Measurements from ENCODE around the gene IAH1. TPM values are rescaled to one million over a fixed set of nuclear protein-coding genes. Genes with fewer than 3 reads are reported as not detected.

IAH1 gene
- total RNA-seq, 1 donor from 2014 or later: 83.4 TPM

- peak overlapping the region; percentile 71 for H3K4me3 ChIP-seq (ENCODE audit: low read depth, low read length)
- DNase-seq (ENCODE audit: low read depth): no peak
- TF ChIP-seq, protein P1, sequence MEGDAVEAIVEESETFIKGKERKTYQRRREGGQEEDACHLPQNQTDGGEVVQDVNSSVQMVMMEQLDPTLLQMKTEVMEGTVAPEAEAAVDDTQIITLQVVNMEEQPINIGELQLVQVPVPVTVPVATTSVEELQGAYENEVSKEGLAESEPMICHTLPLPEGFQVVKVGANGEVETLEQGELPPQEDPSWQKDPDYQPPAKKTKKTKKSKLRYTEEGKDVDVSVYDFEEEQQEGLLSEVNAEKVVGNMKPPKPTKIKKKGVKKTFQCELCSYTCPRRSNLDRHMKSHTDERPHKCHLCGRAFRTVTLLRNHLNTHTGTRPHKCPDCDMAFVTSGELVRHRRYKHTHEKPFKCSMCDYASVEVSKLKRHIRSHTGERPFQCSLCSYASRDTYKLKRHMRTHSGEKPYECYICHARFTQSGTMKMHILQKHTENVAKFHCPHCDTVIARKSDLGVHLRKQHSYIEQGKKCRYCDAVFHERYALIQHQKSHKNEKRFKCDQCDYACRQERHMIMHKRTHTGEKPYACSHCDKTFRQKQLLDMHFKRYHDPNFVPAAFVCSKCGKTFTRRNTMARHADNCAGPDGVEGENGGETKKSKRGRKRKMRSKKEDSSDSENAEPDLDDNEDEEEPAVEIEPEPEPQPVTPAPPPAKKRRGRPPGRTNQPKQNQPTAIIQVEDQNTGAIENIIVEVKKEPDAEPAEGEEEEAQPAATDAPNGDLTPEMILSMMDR (conservative IDR thresholded peaks at IDR 0.05; ENCODE audit: low read depth, low read length): peak; percentile 40
Measured at GRCh38 chr2:9473308-9473984, 905 bp upstream of the IAH1 start.

GRCh38 chr2:9473985-9474360 is 378 bp upstream of the IAH1 start:
- TF ChIP-seq, protein P1 (conservative IDR thresholded peaks at IDR 0.05; ENCODE audit: low read depth, low read length): no peak
- no peak for DNase-seq (ENCODE audit: low read depth)
- H3K4me3 ChIP-seq (ENCODE audit: low read depth, low read length): peak overlapping the region; percentile 71

DNA sequence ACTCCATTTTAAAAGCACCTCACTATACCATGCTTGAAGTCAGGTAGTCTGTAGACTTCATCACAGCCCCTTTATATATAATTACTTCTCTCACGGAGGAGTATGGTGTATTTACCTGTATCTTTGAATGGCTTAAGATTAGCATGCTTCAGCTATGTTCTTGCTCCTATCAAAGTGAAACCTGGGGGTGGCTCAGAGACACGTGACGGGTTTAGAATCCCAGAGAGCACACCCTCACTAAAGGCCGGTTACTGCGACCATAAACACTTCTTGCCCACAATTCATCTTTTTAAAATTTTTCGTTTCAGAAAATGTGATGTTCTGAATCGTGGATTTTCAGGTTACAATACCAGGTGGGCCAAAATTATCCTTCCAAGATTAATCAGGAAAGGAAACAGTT is 3.6 kb downstream of the IAH1 start:
- TF ChIP-seq, protein P1 (conservative IDR thresholded peaks at IDR 0.05; ENCODE audit: low read depth, low read length): no peak
- DNase-seq (ENCODE audit: low read depth): no peak
- H3K4me3 ChIP-seq (ENCODE audit: low read depth, low read length): no peak overlapping the region

DNA sequence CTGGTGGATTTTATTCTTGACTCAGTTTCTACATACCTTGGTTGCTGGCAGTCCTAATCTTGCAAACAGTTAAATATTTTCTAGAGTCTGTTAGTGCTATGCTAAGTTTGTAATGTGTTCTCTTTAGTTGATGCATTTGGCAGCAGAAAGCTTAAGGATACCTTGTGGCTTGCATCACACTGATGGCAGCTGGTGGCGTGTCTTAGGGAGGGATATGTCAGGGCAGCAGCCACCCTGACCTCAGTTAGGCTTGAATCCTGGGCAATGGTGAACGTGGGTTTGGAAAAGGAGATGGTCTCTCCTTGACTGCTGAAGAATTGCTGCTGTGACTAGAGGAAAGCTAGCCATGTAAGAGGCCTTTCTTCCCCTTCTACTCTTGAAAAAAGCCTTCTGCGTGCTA is 4.2 kb downstream of the IAH1 start:
- TF ChIP-seq, protein P1 (conservative IDR thresholded peaks at IDR 0.05; ENCODE audit: low read depth, low read length): no peak
- H3K4me3 ChIP-seq (ENCODE audit: low read depth, low read length): no peak overlapping the region

DNA sequence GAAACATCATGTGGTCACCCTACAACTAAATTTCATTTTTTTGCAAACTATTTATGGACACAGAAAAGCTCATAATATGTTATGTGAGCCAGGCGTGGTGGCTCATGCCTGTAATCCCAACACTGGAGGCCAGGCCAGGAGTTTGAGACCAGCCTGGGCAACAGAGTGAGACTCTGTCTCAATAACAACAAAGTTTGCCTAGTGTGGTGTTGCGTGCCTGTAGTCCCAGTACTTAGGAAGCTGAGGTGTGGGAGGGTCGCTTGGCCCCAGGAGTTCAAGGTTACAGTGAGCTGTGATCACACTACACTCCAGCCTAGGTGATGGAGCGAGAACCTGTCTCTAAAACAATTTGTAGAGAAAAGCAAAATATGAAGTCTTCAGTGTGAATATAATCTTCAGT is 5.8 kb downstream of the IAH1 start:
- DNase-seq (ENCODE audit: low read depth): no peak
- H3K4me3 ChIP-seq (ENCODE audit: low read depth, low read length): no peak overlapping the region
- TF ChIP-seq, protein P1 (conservative IDR thresholded peaks at IDR 0.05; ENCODE audit: low read depth, low read length): no peak

More for the DNA sequence above, 4.2 kb downstream of the IAH1 start:
- no peak for DNase-seq (ENCODE audit: low read depth)

- H3K4me3 ChIP-seq (ENCODE audit: low read depth, low read length): no peak overlapping the region
- TF ChIP-seq, protein P1 (conservative IDR thresholded peaks at IDR 0.05; ENCODE audit: low read depth, low read length): no peak
- no peak for DNase-seq (ENCODE audit: low read depth)
Measured at GRCh38 chr2:9483107-9483506, 8.8 kb downstream of the IAH1 start.

DNA sequence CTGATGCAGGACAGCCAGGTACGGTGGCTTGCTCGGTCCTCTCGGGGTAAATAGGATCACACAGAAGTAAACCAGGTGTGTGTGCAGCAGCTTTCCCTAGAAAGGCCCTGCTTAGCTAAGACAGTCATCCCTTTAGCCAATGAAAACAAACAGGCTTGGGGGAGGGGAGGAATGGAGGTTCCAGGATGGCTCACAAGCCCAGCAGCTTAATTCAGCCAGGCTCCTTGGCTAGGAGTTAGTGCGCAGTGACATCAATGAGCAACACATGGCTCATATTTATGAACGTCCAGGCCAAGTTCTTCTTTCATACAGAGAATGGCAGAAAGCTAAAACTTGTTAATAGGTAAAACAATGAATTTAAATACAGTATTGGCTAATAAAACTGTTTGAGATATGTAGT is 10.2 kb downstream of the IAH1 start:
- DNase-seq (ENCODE audit: low read depth): no peak
- TF ChIP-seq, protein P1 (conservative IDR thresholded peaks at IDR 0.05; ENCODE audit: low read depth, low read length): no peak
- H3K4me3 ChIP-seq (ENCODE audit: low read depth, low read length): no peak overlapping the region
